ENCODE data around the gene OCIAD1. TPM values are rescaled to one million over a fixed set of nuclear protein-coding genes. Genes with fewer than 3 reads are reported as not detected.
A peak's percentile ranks its signal among the peaks of the same experiment; 100 is the strongest.
"Not testable (repeated sequence)": the region's sequence is repeated elsewhere in the genome, so short reads cannot be mapped to it uniquely, and the experiment has no call there.

The OCIAD1 gene
- total RNA-seq, 2 donors from 2014 or later: 100 to 104 TPM

GRCh38 chr4:48851651-48852050 is 20.8 kb downstream of the OCIAD1 start:
- H3K27ac Mint-ChIP-seq: peak overlapping the region; percentile 54
- H3K4me3 Mint-ChIP-seq: no peak overlapping the region
- H3K36me3 Mint-ChIP-seq (ENCODE audit: low read depth): peaks cover 88% of the 10 kb centered on the region
- no peaks in the 10 kb centered on the region for H3K27me3 Mint-ChIP-seq
- H3K4me1 Mint-ChIP-seq: no peaks in the 10 kb centered on the region
- peak; percentile 83 for ATAC-seq (replicated peaks)
- H3K9me3 Mint-ChIP-seq: no peaks in the 10 kb centered on the region

GRCh38 chr4:48853604-48854394 is 22.9 kb downstream of the OCIAD1 start:
- Mint-ChIP-seq H3K27me3 (no peaks in the 10 kb centered on the region), H3K4me1 (no peaks in the 10 kb centered on the region), H3K9me3 (no peaks in the 10 kb centered on the region), H3K36me3 (ENCODE audit: low read depth) (peaks cover 90% of the 10 kb centered on the region), H3K4me3 (no peak overlapping the region), H3K27ac (no peak overlapping the region)
- no peak for ATAC-seq (replicated peaks)

GRCh38 chr4:48854395-48854683 is 23.5 kb downstream of the OCIAD1 start:
- H3K4me3 Mint-ChIP-seq: no peak overlapping the region

DNA sequence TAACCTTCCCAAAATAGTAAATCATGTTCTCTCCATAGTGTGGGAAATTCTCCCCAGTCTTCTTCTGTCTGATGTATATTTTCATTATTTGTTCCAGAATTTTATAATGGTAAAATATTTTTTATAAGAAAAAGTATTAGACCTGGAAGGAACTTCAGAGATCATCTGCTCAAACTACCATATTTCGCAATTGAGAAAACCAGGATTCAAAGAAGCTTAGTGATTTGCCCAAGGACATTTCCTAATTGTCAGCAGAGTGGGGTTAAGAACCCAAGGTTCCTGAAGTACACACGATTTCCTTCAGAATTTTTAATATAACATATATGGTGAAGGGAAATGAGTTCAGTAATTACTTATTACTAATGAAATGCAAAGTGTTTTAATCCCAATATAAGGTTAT is 24.1 kb downstream of the OCIAD1 start:
- no peak overlapping the region for H3K4me3 Mint-ChIP-seq
- H3K27ac Mint-ChIP-seq: peak overlapping the region; percentile 61
- no peak for ATAC-seq (replicated peaks)
- no peaks in the 10 kb centered on the region for H3K4me1 Mint-ChIP-seq
- H3K9me3 Mint-ChIP-seq: no peaks in the 10 kb centered on the region
- H3K27me3 Mint-ChIP-seq: no peaks in the 10 kb centered on the region
- H3K36me3 Mint-ChIP-seq (ENCODE audit: low read depth): peaks cover 93% of the 10 kb centered on the region

More at GRCh38 chr4:48854395-48854683, 23.5 kb downstream of the OCIAD1 start:
- Mint-ChIP-seq H3K4me1 (no peaks in the 10 kb centered on the region), H3K36me3 (ENCODE audit: low read depth) (peaks cover 92% of the 10 kb centered on the region), H3K27ac (peak overlapping the region; percentile 61), H3K9me3 (no peaks in the 10 kb centered on the region), H3K27me3 (no peaks in the 10 kb centered on the region)
- no peak for ATAC-seq (replicated peaks)

DNA sequence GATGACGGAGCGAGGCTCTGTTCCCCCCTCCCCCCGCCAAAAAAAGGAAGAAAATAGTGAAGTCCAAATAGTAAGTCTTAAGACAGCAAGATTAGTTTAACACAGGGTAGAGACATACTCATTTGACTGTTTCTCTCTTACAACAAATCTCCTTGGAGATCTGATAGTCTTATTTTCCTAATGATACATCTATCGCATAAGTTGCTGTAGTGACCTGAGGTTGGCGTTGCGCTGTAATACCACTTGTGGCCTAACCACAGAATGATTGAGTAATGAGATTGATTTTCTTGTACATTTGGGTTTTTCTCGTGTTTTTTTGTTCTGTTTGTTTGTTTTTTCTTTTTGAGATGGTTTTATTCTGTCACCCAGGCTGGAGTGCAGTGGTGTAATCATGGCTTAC is 27.2 kb downstream of the OCIAD1 start:
- Mint-ChIP-seq H3K9me3 (no peaks in the 10 kb centered on the region), H3K4me1 (no peaks in the 10 kb centered on the region), H3K27ac (no peak overlapping the region), H3K4me3 (no peak overlapping the region), H3K36me3 (ENCODE audit: low read depth) (peaks cover 74% of the 10 kb centered on the region), H3K27me3 (no peaks in the 10 kb centered on the region)
- peak; percentile 42 for ATAC-seq (replicated peaks)

DNA sequence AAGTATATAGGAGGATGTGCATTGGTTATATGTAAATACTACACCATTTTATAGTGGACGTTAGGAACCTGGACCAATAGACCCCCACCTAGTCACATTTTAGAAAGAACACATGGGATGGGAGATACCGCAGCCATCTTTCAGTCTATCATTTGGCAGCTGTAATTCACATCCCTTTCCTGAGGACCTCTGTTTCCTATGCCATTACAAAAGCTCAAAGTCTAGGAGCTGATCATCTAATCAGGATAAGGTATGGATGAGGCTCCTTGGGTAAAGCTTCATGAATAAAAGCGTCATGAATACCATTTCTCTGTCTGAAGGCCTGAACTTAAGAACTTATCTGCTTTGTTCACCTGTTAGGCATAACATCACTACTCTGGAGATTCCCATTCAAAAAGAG is 31.1 kb downstream of the OCIAD1 start:
- Mint-ChIP-seq H3K27ac (no peak overlapping the region), H3K9me3 (peaks cover 5% of the 10 kb centered on the region), H3K4me3 (no peak overlapping the region), H3K27me3 (no peaks in the 10 kb centered on the region), H3K4me1 (no peaks in the 10 kb centered on the region), H3K36me3 (ENCODE audit: low read depth) (peaks cover 42% of the 10 kb centered on the region)
- ATAC-seq (replicated peaks): no peak

- H3K4me1 Mint-ChIP-seq: no peaks in the 10 kb centered on the region
- no peak overlapping the region for H3K27ac Mint-ChIP-seq
Observed at GRCh38 chr4:48862661-48863060, 31.8 kb downstream of the OCIAD1 start.

DNA sequence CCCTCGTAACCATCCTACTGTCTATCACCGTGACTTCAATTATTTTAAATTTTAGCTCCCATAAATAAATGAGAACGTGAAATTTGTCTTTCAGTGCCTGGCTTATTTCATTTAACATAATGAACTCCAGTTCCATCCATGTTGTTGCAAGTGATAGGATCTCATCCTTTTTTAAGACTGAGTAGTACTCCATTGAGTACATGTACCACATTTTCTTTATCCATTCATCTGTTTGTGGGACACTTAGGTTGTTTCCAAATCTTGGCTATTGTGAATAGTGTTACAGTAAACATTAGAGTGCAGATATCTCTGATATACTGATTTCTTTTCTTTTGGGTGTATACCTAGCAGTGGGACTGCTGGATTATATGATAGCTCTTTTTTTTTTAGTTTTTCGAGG is 32.8 kb downstream of the OCIAD1 start:
- no peaks in the 10 kb centered on the region for H3K4me1 Mint-ChIP-seq
- H3K9me3 Mint-ChIP-seq: peaks cover 9% of the 10 kb centered on the region

More at GRCh38 chr4:48862661-48863060, 31.8 kb downstream of the OCIAD1 start:
- no peak for ATAC-seq (replicated peaks)
- Mint-ChIP-seq H3K4me3 (no peak overlapping the region), H3K27me3 (no peaks in the 10 kb centered on the region), H3K36me3 (ENCODE audit: low read depth) (peaks cover 36% of the 10 kb centered on the region), H3K9me3 (peaks cover 7% of the 10 kb centered on the region)

GRCh38 chr4:48864696-48865095 is 33.8 kb downstream of the OCIAD1 start:
- peaks cover 16% of the 10 kb centered on the region for H3K36me3 Mint-ChIP-seq (ENCODE audit: low read depth)
- H3K27ac Mint-ChIP-seq; ATAC-seq (replicated peaks); H3K9me3 Mint-ChIP-seq; H3K4me1 Mint-ChIP-seq; H3K27me3 Mint-ChIP-seq; H3K4me3 Mint-ChIP-seq: not testable (repeated sequence)

More for the DNA sequence above, 32.8 kb downstream of the OCIAD1 start:
- no peak overlapping the region for H3K4me3 Mint-ChIP-seq
- no peak overlapping the region for H3K27ac Mint-ChIP-seq
- H3K36me3 Mint-ChIP-seq (ENCODE audit: low read depth): peaks cover 25% of the 10 kb centered on the region
- ATAC-seq (replicated peaks): no peak
- H3K27me3 Mint-ChIP-seq: no peaks in the 10 kb centered on the region

DNA sequence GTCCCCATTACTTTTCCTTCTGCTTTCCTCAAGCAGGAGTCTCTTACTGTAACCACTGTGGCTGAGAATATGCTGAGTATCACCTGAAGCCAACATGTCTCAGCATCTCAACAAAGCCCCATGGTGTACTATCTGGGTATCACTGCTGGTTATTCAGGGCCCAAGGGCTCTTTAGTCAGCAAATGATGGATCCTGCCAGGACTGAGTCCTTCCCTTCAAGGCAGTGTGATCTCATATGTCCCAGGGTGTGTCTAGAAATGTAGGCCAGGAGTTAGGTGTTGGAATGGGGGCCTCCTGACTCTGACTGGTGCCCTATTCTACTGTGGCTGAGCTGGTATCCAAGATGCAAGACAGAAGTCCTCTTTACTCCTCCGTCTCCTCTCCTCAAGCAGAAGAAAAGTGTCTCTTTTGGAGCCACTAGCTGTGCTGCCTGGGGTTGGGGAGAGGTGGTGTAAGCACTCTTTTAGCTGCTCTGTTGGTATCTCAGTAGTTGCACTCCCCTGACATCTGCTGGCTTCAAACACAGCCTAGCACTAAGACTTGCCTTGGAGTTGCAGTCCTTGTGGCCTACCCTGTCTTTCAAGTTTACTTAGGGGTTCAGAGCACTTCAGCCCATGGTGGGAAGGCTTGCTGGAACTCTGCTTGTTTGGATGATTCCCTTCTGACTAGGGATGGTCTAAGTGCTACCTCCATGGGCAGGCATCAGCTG is 47.1 kb downstream of the OCIAD1 start:
- Mint-ChIP-seq H3K27ac (no peak overlapping the region), H3K4me3 (no peak overlapping the region), H3K27me3 (no peaks in the 10 kb centered on the region), H3K9me3 (peaks cover 5% of the 10 kb centered on the region), H3K36me3 (ENCODE audit: low read depth) (no peaks in the 10 kb centered on the region), H3K4me1 (no peaks in the 10 kb centered on the region)
- ATAC-seq (replicated peaks): no peak

DNA sequence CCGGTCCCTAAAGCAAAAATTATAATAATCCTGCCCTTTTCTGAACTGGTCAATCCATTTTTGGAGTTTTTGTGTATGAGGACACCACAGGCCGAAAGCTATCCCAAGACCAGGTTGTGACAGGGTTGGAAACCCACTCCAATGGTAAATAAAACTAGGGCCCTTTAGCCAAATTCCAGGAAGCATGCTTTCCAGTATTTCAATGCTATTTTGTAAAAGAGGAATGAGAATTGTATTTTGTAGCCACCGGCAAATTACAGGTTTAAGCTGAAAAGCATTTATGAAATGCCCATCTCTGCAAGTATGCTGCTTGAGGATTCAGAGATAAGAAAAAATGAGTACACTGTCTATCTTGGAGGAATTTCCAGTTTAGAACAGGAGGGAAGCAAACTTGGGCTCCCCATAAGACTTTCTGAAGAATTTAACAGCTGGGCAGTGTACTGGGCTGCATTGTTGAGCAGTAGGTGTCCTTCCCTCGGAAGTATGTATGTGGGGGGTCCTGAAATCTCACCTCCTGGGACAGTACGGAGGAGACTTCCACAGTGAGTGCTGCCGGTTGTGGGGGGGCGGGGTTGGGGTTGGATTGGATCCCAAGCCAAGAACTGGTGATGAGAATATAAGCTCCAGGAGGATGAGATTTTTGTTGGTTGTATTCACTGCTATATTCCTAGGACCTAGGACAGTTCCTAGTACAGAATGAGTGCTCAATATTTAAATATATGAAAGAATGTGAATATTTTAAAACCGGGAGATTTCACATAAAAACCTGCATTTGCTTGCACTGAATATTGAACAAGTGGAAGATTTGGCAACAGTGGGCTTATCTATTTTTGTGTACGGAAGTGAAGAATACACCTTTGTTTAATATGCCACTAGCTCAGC is 48.9 kb downstream of the OCIAD1 start:
- Mint-ChIP-seq H3K27ac (no peak overlapping the region), H3K4me1 (no peaks in the 10 kb centered on the region), H3K4me3 (no peak overlapping the region), H3K27me3 (no peaks in the 10 kb centered on the region), H3K9me3 (peaks cover 3% of the 10 kb centered on the region), H3K36me3 (ENCODE audit: low read depth) (no peaks in the 10 kb centered on the region)
- no peak for ATAC-seq (replicated peaks)

- not testable (repeated sequence) for H3K9me3 Mint-ChIP-seq; ATAC-seq (replicated peaks); H3K4me1 Mint-ChIP-seq; H3K36me3 Mint-ChIP-seq (ENCODE audit: low read depth); H3K4me3 Mint-ChIP-seq; H3K27ac Mint-ChIP-seq; H3K27me3 Mint-ChIP-seq
Observed at GRCh38 chr4:48881646-48882045, 50.8 kb downstream of the OCIAD1 start.

DNA sequence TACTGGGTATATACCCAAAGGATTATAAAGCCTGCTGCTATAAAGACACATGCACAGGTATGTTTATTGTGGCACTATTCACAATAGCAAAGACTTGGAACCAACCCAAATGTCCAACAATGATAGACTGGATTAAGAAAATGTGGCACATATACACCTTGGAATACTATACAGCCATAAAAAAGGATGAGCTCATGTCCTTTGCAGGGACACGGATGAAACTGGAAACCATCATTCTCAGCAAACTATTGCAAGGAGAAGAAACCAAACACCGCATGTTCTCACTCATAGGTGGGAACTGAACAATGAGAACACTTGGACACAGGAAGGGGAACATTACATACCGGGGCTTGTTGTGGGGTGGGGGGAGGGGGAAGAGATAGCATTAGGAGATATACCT is 58.9 kb downstream of the OCIAD1 start:
- not testable (repeated sequence) for H3K27ac Mint-ChIP-seq; H3K27me3 Mint-ChIP-seq; ATAC-seq (replicated peaks); H3K9me3 Mint-ChIP-seq; H3K4me1 Mint-ChIP-seq; H3K4me3 Mint-ChIP-seq
- H3K36me3 Mint-ChIP-seq (ENCODE audit: low read depth): peaks cover 61% of the 10 kb centered on the region

DNA sequence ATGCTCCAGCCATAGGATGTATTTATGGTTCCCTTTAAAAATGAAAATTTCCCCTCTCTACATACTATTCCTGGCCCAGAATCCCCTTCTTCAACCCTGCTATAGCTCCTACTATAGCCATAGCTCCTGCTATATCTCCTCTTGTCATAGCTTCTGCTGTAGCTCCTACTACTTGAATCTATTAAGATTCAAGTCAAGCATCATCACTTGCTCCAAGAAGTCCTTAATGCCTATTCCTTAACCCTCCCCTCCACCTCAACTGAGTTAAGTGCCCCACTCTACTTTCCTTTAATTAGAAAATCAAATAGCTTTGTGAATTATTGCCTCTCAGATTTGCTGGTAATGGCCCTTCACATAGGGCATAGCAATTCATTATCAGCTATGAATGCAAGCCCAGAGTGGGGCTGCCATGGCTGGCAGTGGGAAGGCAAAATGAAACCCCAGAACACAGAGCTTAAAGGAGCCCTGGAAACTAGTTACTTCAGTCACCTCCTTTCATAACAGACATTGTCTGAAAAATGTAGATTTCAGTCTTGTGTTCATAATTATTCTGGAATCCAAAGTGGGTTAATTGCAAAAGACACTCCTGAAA is 60.2 kb downstream of the OCIAD1 start:
- no peak overlapping the region for H3K27ac Mint-ChIP-seq
- no peak overlapping the region for H3K4me3 Mint-ChIP-seq
- H3K36me3 Mint-ChIP-seq (ENCODE audit: low read depth): peaks cover 75% of the 10 kb centered on the region
- no peaks in the 10 kb centered on the region for H3K4me1 Mint-ChIP-seq
- ATAC-seq (replicated peaks): no peak
- no peaks in the 10 kb centered on the region for H3K27me3 Mint-ChIP-seq
- H3K9me3 Mint-ChIP-seq: no peaks in the 10 kb centered on the region
